Thyroid gland (tissue), 4 donors: Measurements from ENCODE around the gene HOXB1.

Source experiments
- CTCF ChIP-seq, 6 experiments: fragments of 200-600 bp in 3 of 6; fragments of 450-650 bp in 3 of 6; sonication (generic) in 3 of 6; IDR thresholded peaks; one replicate each; pipeline ENCODE4 v1.5.1; 2016 to 2019; ENCODE audit warnings: antibody characterized with exemption in 6 of 6, mild to moderate bottlenecking in 2 of 6, inconsistent platforms in 1 of 6, moderate library complexity in 1 of 6
- POLR2A ChIP-seq, 2 donors: fragments of 450-650 bp; IDR thresholded peaks; one replicate each; pipeline ENCODE4 v1.6.1; 2017; ENCODE audit warnings: antibody characterized with exemption in 2 of 2, mild to moderate bottlenecking in 2 of 2, moderate library complexity in 1 of 2

- no peak for TF ChIP-seq CTCF (IDR thresholded peaks at IDR 0.05)
- no peak for TF ChIP-seq POLR2A (IDR thresholded peaks at IDR 0.05)
These were observed 36.5 kb downstream of the HOXB1 start for GRCh38 chr17:48494335-48494734.
